22Rv1 (cell line): Measurements from ENCODE around the gene DRICH1.
"Not testable (repeated sequence)": the region's sequence is repeated elsewhere in the genome, so short reads cannot be mapped to it uniquely, and the experiment has no call there.

Experiments
- ZFX ChIP-seq: fragments of 450-650 bp; IDR thresholded peaks from 2 replicates; pipeline ENCODE4 v1.6.1; 2017; ENCODE audit warnings: antibody characterized with exemption, borderline replicate concordance
- TF ChIP-seq, protein P1 (sequence below): fragments of 450-650 bp; IDR thresholded peaks from 2 replicates; pipeline ENCODE4 v1.5.1; 2017; ENCODE audit warnings: mild to moderate bottlenecking

DNA sequence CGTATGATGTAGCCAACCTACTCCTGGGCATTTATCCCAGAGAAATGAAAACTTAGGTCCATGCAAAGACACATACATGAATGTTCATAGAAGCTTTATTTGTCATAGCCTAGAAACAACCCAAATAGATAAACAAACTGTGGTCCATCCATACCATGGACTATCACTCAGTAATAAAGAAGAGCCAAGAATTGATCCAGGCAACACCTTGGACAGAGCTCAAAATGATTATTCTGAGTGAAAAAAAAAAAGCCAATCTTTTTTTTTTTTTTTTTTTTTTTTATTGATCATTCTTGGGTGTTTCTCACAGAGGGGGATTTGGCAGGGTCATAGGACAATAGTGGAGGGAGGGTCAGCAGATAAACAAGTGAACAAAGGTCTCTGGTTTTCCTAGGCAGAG, 71.9 kb downstream of the DRICH1 start:
- TF ChIP-seq, protein P1, sequence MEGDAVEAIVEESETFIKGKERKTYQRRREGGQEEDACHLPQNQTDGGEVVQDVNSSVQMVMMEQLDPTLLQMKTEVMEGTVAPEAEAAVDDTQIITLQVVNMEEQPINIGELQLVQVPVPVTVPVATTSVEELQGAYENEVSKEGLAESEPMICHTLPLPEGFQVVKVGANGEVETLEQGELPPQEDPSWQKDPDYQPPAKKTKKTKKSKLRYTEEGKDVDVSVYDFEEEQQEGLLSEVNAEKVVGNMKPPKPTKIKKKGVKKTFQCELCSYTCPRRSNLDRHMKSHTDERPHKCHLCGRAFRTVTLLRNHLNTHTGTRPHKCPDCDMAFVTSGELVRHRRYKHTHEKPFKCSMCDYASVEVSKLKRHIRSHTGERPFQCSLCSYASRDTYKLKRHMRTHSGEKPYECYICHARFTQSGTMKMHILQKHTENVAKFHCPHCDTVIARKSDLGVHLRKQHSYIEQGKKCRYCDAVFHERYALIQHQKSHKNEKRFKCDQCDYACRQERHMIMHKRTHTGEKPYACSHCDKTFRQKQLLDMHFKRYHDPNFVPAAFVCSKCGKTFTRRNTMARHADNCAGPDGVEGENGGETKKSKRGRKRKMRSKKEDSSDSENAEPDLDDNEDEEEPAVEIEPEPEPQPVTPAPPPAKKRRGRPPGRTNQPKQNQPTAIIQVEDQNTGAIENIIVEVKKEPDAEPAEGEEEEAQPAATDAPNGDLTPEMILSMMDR: not testable (repeated sequence)
- TF ChIP-seq ZFX: not testable (repeated sequence)
